IPS-NIHi7 (cell line): Measurements from ENCODE around the gene PITX3.
A peak's percentile ranks its signal among the peaks of the same experiment; 100 is the strongest.

ENCODE experiments used
- DNase-seq: peaks from one replicate; pipeline ENCODE4 v3.0.0; 2012; ENCODE audit warnings: mixed read lengths; ENCODE audit errors: extremely low spot score

PITX3 gene

GRCh38 chr10:102241444-102242117, at the start of gene PITX3:
Gene PITX3, minus strand, starts transcription at chr10:102241512. Its CDS starts 9,432 bp downstream, at chr10:102232080.
- DNase-seq = peak; percentile 97

- no peak for DNase-seq
Measured at GRCh38 chr10:102289840-102290239, 48.5 kb upstream of the PITX3 start.

- no peak for DNase-seq
Measured at GRCh38 chr10:102289356-102289755, 48.0 kb upstream of the PITX3 start.

- no peak for DNase-seq
Measured at GRCh38 chr10:102287991-102288390, 46.7 kb upstream of the PITX3 start.

GRCh38 chr10:102287538-102287937, 46.2 kb upstream of the PITX3 start:
- no peak for DNase-seq

GRCh38 chr10:102286216-102286615, 44.9 kb upstream of the PITX3 start:
- DNase-seq = no peak

- DNase-seq = no peak
Measured at GRCh38 chr10:102285133-102285532, 43.8 kb upstream of the PITX3 start.

GRCh38 chr10:102284531-102284930, 43.2 kb upstream of the PITX3 start:
- no peak for DNase-seq

- no peak for DNase-seq
Measured at GRCh38 chr10:102283890-102284289, 42.6 kb upstream of the PITX3 start.

GRCh38 chr10:102283488-102283887, 42.2 kb upstream of the PITX3 start:
- no peak for DNase-seq

GRCh38 chr10:102281102-102281487, 39.8 kb upstream of the PITX3 start:
- DNase-seq = no peak

GRCh38 chr10:102280397-102281101, 39.2 kb upstream of the PITX3 start:
- DNase-seq = no peak

GRCh38 chr10:102279104-102279503, 37.8 kb upstream of the PITX3 start:
- no peak for DNase-seq

- no peak for DNase-seq
Measured at GRCh38 chr10:102275343-102275742, 34.0 kb upstream of the PITX3 start.

- DNase-seq = no peak
Measured at GRCh38 chr10:102274062-102274461, 32.8 kb upstream of the PITX3 start.

GRCh38 chr10:102269017-102269416, 27.7 kb upstream of the PITX3 start:
- DNase-seq = no peak

- no peak for DNase-seq
Measured at GRCh38 chr10:102268375-102268888, 27.1 kb upstream of the PITX3 start.

- DNase-seq = no peak
Measured at GRCh38 chr10:102267748-102268147, 26.4 kb upstream of the PITX3 start.

GRCh38 chr10:102266670-102267069, 25.4 kb upstream of the PITX3 start:
- no peak for DNase-seq

- DNase-seq = no peak
Measured at GRCh38 chr10:102264371-102264770, 23.1 kb upstream of the PITX3 start.

- no peak for DNase-seq
Measured at GRCh38 chr10:102262744-102263370, 21.5 kb upstream of the PITX3 start.

GRCh38 chr10:102261842-102262241, 20.5 kb upstream of the PITX3 start:
- no peak for DNase-seq

- DNase-seq = no peak
Measured at GRCh38 chr10:102261196-102261595, 19.9 kb upstream of the PITX3 start.
